H1 (cell line): Measurements from ENCODE around the gene HES4. TPM values are rescaled to one million over a fixed set of nuclear protein-coding genes. Genes with fewer than 3 reads are reported as not detected.

Experiments
- CTCF ChIA-PET: fragments of 300-600 bp; sonication (Branson Sonifier 250); formaldehyde crosslinking; loops from one replicate; lab custom pipeline; 2021; ENCODE audit not compliant: partially characterized antibody; lab: Charles Lee
- POLR2A ChIA-PET: fragments of 300-600 bp; sonication (Branson Sonifier 250); formaldehyde crosslinking; loops from one replicate; lab custom pipeline; 2021; ENCODE audit warnings: inconsistent platforms; ENCODE audit not compliant: partially characterized antibody; lab: Charles Lee
- DNase-seq, 2 experiments: peaks; one replicate each; pipeline versions ENCODE4 v3.0.0 to v3.0.0-alpha.2; 2010 to 2022; ENCODE audit warnings: low spot score in 2 of 2, low read depth in 1 of 2, mixed read lengths in 1 of 2
- FAIRE-seq: peaks from 2 replicates; lab custom pipeline; 2011; peaks lifted over from hg19 to GRCh38; lab: Jason Lieb, UNC
- H2AFZ ChIP-seq: 2 replicates; pipeline ENCODE4 v1.8.1; 2012; ENCODE audit warnings: low read length, inconsistent platforms
- H2AK5ac ChIP-seq: 2 replicates; pipeline ENCODE4 v1.6.1; 2013; ENCODE audit warnings: low read depth, low read length
- H2BK120ac ChIP-seq: replicated peaks from 2 replicates; pipeline ENCODE3; 2013; ENCODE audit warnings: low read depth, low read length, inconsistent platforms
- H2BK12ac ChIP-seq: 2 replicates; pipeline ENCODE4 v1.6.1; 2013; ENCODE audit warnings: low read depth, low read length
- H2BK15ac ChIP-seq: 2 replicates; pipeline ENCODE4 v1.6.1; 2013; ENCODE audit warnings: low read length
- H2BK20ac ChIP-seq: 2 replicates; pipeline ENCODE4 v1.6.1; 2013; ENCODE audit warnings: low read length
- H2BK5ac ChIP-seq: 2 replicates; pipeline ENCODE4 v1.6.1; 2013; ENCODE audit warnings: low read depth, low read length
- H3K14ac ChIP-seq: 2 replicates; pipeline ENCODE4 v1.6.1; 2013; ENCODE audit warnings: inconsistent platforms; ENCODE audit not compliant: insufficient read length
- H3K18ac ChIP-seq: 2 replicates; pipeline ENCODE4 v1.6.1; 2013; ENCODE audit warnings: low read length; ENCODE audit errors: extremely low read depth
- H3K23ac ChIP-seq: 2 replicates; pipeline ENCODE4 v1.6.1; 2013; ENCODE audit warnings: inconsistent platforms; ENCODE audit not compliant: insufficient read length
- H3K23me2 ChIP-seq: 2 replicates; pipeline ENCODE4 v1.6.1; 2013; ENCODE audit warnings: low read depth, low read length
- H3K27ac ChIP-seq: 2 replicates; pipeline ENCODE4 v1.6.1; 2011; ENCODE audit warnings: low read depth, low read length, inconsistent platforms
- H3K27me3 ChIP-seq, 4 experiments: replicated peaks in 1 of 4; 1 replicate in 1 of 4; 2 replicates in 3 of 4; pipeline versions ENCODE4 v1.6.1 to v1.8.1; 2011 to 2013; ENCODE audit warnings: low read length in 3 of 4, mild to moderate bottlenecking in 3 of 4, inconsistent platforms in 2 of 4, mixed read lengths in 2 of 4, moderate library complexity in 1 of 4; ENCODE audit not compliant: control insufficient read depth in 3 of 4, insufficient read depth in 3 of 4; ENCODE audit errors: extremely low read depth in 1 of 4
- H3K36me3 ChIP-seq, 4 experiments: 2 replicates each; pipeline versions ENCODE4 v1.6.1 to v1.8.1; 2011 to 2013; ENCODE audit warnings: mild to moderate bottlenecking in 4 of 4, low read length in 3 of 4, moderate library complexity in 2 of 4, control low read depth in 1 of 4, inconsistent platforms in 1 of 4; ENCODE audit not compliant: insufficient read depth in 4 of 4, control insufficient read depth in 2 of 4
- H3K4ac ChIP-seq: replicated peaks from 2 replicates; pipeline ENCODE3; 2013; ENCODE audit warnings: low read length, low read depth, mixed read lengths, inconsistent platforms; ENCODE audit not compliant: insufficient read length
- H3K4me1 ChIP-seq, 4 experiments: replicated peaks in 1 of 4; 1 replicate in 1 of 4; 2 replicates in 3 of 4; pipeline versions ENCODE4 v1.6.1 to v1.8.1; 2011 to 2013; ENCODE audit warnings: low read length in 3 of 4, inconsistent platforms in 2 of 4, mixed read lengths in 1 of 4; ENCODE audit not compliant: insufficient read depth in 4 of 4, control insufficient read depth in 3 of 4
- H3K4me2 ChIP-seq, 2 experiments: 2 replicates each; pipeline versions ENCODE4 v1.6.1 to v1.8.1; 2011 to 2013; ENCODE audit warnings: low read depth in 2 of 2, low read length in 2 of 2, control low read depth in 1 of 2, inconsistent platforms in 1 of 2, mild to moderate bottlenecking in 1 of 2; ENCODE audit not compliant: insufficient read depth in 1 of 2
- H3K4me3 ChIP-seq, 4 experiments: fragments of 200-600, 300-600 bp in 1 of 4; sonication (generic), shearing (Covaris generic), sonication (Bioruptor Twin) in 1 of 4; 2 replicates each; pipeline versions ENCODE4 v1.5.1 to v1.8.1; 2011 to 2016; ENCODE audit warnings: low read length in 4 of 4, low read depth in 3 of 4, control low read depth in 2 of 4, inconsistent platforms in 2 of 4, mild to moderate bottlenecking in 2 of 4, mixed read lengths in 1 of 4, moderate library complexity in 1 of 4; ENCODE audit not compliant: insufficient read depth in 2 of 4; ENCODE audit errors: extremely low read depth in 1 of 4
- H3K56ac ChIP-seq: replicated peaks from 2 replicates; pipeline ENCODE3; 2013; ENCODE audit warnings: low read depth, mild to moderate bottlenecking, mixed read lengths, low read length, inconsistent platforms; ENCODE audit not compliant: insufficient read length
- H3K79me1 ChIP-seq: 2 replicates; pipeline ENCODE4 v1.6.1; 2013; ENCODE audit warnings: low read depth, low read length, control low read depth
- H3K79me2 ChIP-seq, 2 experiments: 2 replicates each; pipeline versions ENCODE4 v1.6.1 to v1.8.1; 2012 to 2013; ENCODE audit warnings: low read length in 2 of 2, mild to moderate bottlenecking in 2 of 2, inconsistent platforms in 1 of 2; ENCODE audit not compliant: insufficient read depth in 2 of 2, control insufficient read depth in 1 of 2
- H3K9ac ChIP-seq, 4 experiments: replicated peaks in 1 of 4; 1 replicate in 1 of 4; 2 replicates in 3 of 4; pipeline versions ENCODE4 v1.6.1 to v1.8.1; 2011 to 2013; ENCODE audit warnings: low read depth in 3 of 4, low read length in 3 of 4, control low read depth in 2 of 4, mild to moderate bottlenecking in 2 of 4, moderate library complexity in 2 of 4, inconsistent platforms in 1 of 4; ENCODE audit errors: extremely low read depth in 1 of 4
- H3K9me3 ChIP-seq, 2 experiments: 2 replicates each; pipeline versions ENCODE4 v1.6.1 to v1.8.1; 2012 to 2013; ENCODE audit warnings: mild to moderate bottlenecking in 2 of 2, moderate library complexity in 2 of 2, control low read depth in 1 of 2, inconsistent platforms in 1 of 2, low read depth in 1 of 2, low read length in 1 of 2, mixed read lengths in 1 of 2; ENCODE audit not compliant: insufficient read depth in 2 of 2
- H4K20me1 ChIP-seq, 2 experiments: replicated peaks in 1 of 2; 2 replicates each; pipeline versions ENCODE3 to v1.8.1; 2011 to 2013; ENCODE audit warnings: inconsistent platforms in 2 of 2, low read length in 2 of 2, mild to moderate bottlenecking in 1 of 2; ENCODE audit not compliant: insufficient read depth in 2 of 2, control insufficient read depth in 1 of 2
- H4K5ac ChIP-seq: 2 replicates; pipeline ENCODE4 v1.6.1; 2013; ENCODE audit warnings: low read length, low read depth, mixed read lengths, inconsistent platforms; ENCODE audit not compliant: insufficient read length
- H4K8ac ChIP-seq: 2 replicates; pipeline ENCODE4 v1.8.0; 2013; ENCODE audit warnings: mild to moderate bottlenecking, moderate library complexity, low read length, inconsistent platforms; ENCODE audit not compliant: insufficient read depth; ENCODE audit errors: extremely low read depth
- H4K91ac ChIP-seq: replicated peaks from 2 replicates; pipeline ENCODE3; 2013; ENCODE audit warnings: low read length, mixed read lengths, inconsistent platforms; ENCODE audit not compliant: insufficient read length
- ATF2 ChIP-seq: IDR thresholded peaks from 2 replicates; pipeline ENCODE4 v1.6.1; 2012; ENCODE audit warnings: low read length, inconsistent platforms
- CBX8 ChIP-seq: fragments of 300-800, 300-1000 bp; sonication (generic); IDR thresholded peaks from 2 replicates; pipeline ENCODE4 v1.7.1; 2016; ENCODE audit warnings: low read depth, low read length, borderline replicate concordance
- KDM1A ChIP-seq: fragments of 200-600, 300-600 bp; sonication (generic); IDR thresholded peaks from 2 replicates; pipeline ENCODE4 v1.7.1; 2016; ENCODE audit warnings: mild to moderate bottlenecking, low read length, borderline replicate concordance
- NANOG ChIP-seq: IDR thresholded peaks from 2 replicates; pipeline ENCODE4 v1.6.1; 2011; ENCODE audit warnings: low read length, low read depth, mild to moderate bottlenecking, inconsistent platforms; ENCODE audit not compliant: insufficient read depth, poor library complexity, severe bottlenecking
- RAD21 ChIP-seq, 2 experiments: IDR thresholded peaks in 1 of 2; conservative IDR thresholded peaks in 1 of 2; 2 replicates each; pipeline ENCODE4 v1.6.1; 2011; ENCODE audit warnings: low read depth in 2 of 2, low read length in 2 of 2, improper control_type of control experiment in 1 of 2, inconsistent platforms in 1 of 2, mild to moderate bottlenecking in 1 of 2, moderate library complexity in 1 of 2
- RFX5 ChIP-seq: IDR thresholded peaks from 2 replicates; pipeline ENCODE4 v1.6.1; 2011; ENCODE audit warnings: low read depth, low read length, improper control_type of control experiment, borderline replicate concordance
- SP2 ChIP-seq: IDR thresholded peaks from 2 replicates; pipeline ENCODE4 v1.6.1; 2012; ENCODE audit warnings: mild to moderate bottlenecking, low read length, inconsistent platforms
- TAF7 ChIP-seq: optimal IDR thresholded peaks from 2 replicates; pipeline ENCODE3; 2011; ENCODE audit warnings: low read depth, mild to moderate bottlenecking, inconsistent platforms, low read length, moderate library complexity, borderline replicate concordance
- YY1 ChIP-seq: IDR thresholded peaks from 2 replicates; pipeline ENCODE4 v1.6.1; 2011; ENCODE audit warnings: low read depth, mild to moderate bottlenecking, low read length
- WGBS, 2 experiments: shearing (Covaris generic) in 1 of 2; methylation state at CpG; one replicate each; pipeline versions ENCODE4 v1.1.6 to v1.1.7; 2013 to 2015; ENCODE audit warnings: low lambda C conversion rate in 2 of 2, mixed read lengths in 2 of 2, inconsistent platforms in 1 of 2, low coverage in 1 of 2, missing lambda C conversion rate in 1 of 2; ENCODE audit not compliant: insufficient replicate concordance in 2 of 2, insufficient coverage in 1 of 2, insufficient read length in 1 of 2; ENCODE audit errors: extremely low coverage in 1 of 2, missing lambda C conversion rate in 1 of 2; 5-methylcytosine and 5-hydroxymethylcytosine counted together
- polyA plus RNA-seq, 7 experiments: library from polyadenylated mRNA; depleted of rRNA in 3 of 7; stranded (reverse) in 5 of 7; unstranded in 2 of 7; fragments of >200 nt in 5 of 7; fragments of 200-250 nt in 2 of 7; gene quantifications; 1 replicate in 5 of 7; 2 replicates in 1 of 7; 4 replicates in 1 of 7; pipeline versions ENCODE4 v1.2.1 to v1.2.3, GENCODE V29; 2011 to 2013; ENCODE audit warnings: missing spikeins in 2 of 7, mixed read lengths in 2 of 7
- total RNA-seq: library from RNA; stranded (reverse); fragmentation: NEBNext Ultra II Directional; extraction: Animal tissue kit (Norgen Biotek cat#: 25700); gene quantifications from 2 replicates; pipeline ENCODE4 v1.2.1, GENCODE V29; 2021

HES4 gene
- total and polyA plus RNA-seq, 2 of the 8 experiments (the other 6 are each of a cell fraction or from before 2014, with no cell fraction given) = 2.8 to 3.5 TPM

- peaks cover 0 to 7% (median 0%) of the 10 kb centered on the region in 4 experiments; a peak in 2 of 8 replicates for H3K36me3 ChIP-seq
- H3K23me2 ChIP-seq = peaks cover 8% of the 10 kb centered on the region
- peaks cover 0 to 18% (median 14%) of the 10 kb centered on the region in 4 experiments; a peak in 5 of 7 replicates for H3K27me3 ChIP-seq
- DNase-seq = peak; percentile 81 to 97
- no peak overlapping the region for H3K4ac ChIP-seq
- peak overlapping the region in 2 of 4 experiments; percentile 30 to 76; a peak in 3 of 7 replicates for H3K9ac ChIP-seq
- peak overlapping the region; percentile 49 to 75; a peak in 3 of 4 replicates for H3K4me2 ChIP-seq
- no peak overlapping the region for H3K14ac ChIP-seq
- no peak overlapping the region for H2BK20ac ChIP-seq
- H2BK15ac ChIP-seq = no peak overlapping the region
- no peak for FAIRE-seq
- H4K8ac ChIP-seq = no peak overlapping the region
- no peak overlapping the region for H3K23ac ChIP-seq
- 0% methylated on average over 3 of the region's 73 CpGs; no CpG with 5 or more reads in 1 of the 2 experiments for WGBS, 2 experiments
- H2BK120ac ChIP-seq = no peak overlapping the region
- H3K9me3 ChIP-seq = no peaks in the 10 kb centered on the region
- H3K79me2 ChIP-seq = no peaks in the 10 kb centered on the region
- H4K5ac ChIP-seq = no peak overlapping the region
- no peak overlapping the region for H2BK5ac ChIP-seq
- no peak overlapping the region for H2AK5ac ChIP-seq
- H2BK12ac ChIP-seq = no peak overlapping the region
- H3K18ac ChIP-seq = no peak overlapping the region; the same call in 1 of the 2 replicates
- peaks cover 31 to 50% of the 10 kb centered on the region in 2 experiments for H4K20me1 ChIP-seq
- ChIA-PET CTCF (interaction anchor here (0.8 to 4.5 kb wide), 12 partner anchors 9 to 246 kb away, joined by 3 to 60 read pairs (median 4); partner anchors contain the start of genes ISG15 and PERM1), POLR2A (interaction anchor here (0.5 to 10.9 kb wide), 18 partner anchors 7 to 396 kb away, joined by 3 to 245 read pairs (median 4); partner anchors contain the start of genes AGRN, HES4 and ISG15)
- no peak overlapping the region for H2AFZ ChIP-seq
- peaks cover 0 to 23% (median 11%) of the 10 kb centered on the region in 4 experiments; a peak in 6 of 7 replicates for H3K4me1 ChIP-seq
- no peak overlapping the region for H3K27ac ChIP-seq
- H3K79me1 ChIP-seq = peaks cover 4% of the 10 kb centered on the region
- H3K56ac ChIP-seq = no peak overlapping the region
- H4K91ac ChIP-seq = no peak overlapping the region
- peak overlapping the region; percentile 32 to 67 (median 36); a peak in 5 of 8 replicates for H3K4me3 ChIP-seq
- TF ChIP-seq RFX5 (no peak), SP2 (peak; percentile 18; the same call in 1 of the 2 replicates), TAF7 (no peak), ATF2 (peak; percentile 87; the same call in 1 of the 2 replicates), RAD21 (IDR thresholded peaks at IDR 0.05 in 1 of 2, conservative IDR thresholded peaks at IDR 0.05 in 1 of 2; ENCODE audit: low read depth in 2 of 2, low read length in 2 of 2) (peak; percentile 75 to 79), YY1 (peak; percentile 65; the same call in 1 of the 2 replicates), NANOG (no peak), CBX8 (no peak), KDM1A (no peak)
Measured at GRCh38 chr1:1033009-1033587, 33.2 kb upstream of the HES4 start.
